Fibroblast of skin of right quadriceps (primary cell): ENCODE results near the gene CIBAR2.
A peak's percentile ranks its signal among the peaks of the same experiment; 100 is the strongest.

Source experiments
- DNase-seq: peaks from one replicate; pipeline ENCODE4 v3.0.0-alpha.2; 2013

Gene CIBAR2

DNA sequence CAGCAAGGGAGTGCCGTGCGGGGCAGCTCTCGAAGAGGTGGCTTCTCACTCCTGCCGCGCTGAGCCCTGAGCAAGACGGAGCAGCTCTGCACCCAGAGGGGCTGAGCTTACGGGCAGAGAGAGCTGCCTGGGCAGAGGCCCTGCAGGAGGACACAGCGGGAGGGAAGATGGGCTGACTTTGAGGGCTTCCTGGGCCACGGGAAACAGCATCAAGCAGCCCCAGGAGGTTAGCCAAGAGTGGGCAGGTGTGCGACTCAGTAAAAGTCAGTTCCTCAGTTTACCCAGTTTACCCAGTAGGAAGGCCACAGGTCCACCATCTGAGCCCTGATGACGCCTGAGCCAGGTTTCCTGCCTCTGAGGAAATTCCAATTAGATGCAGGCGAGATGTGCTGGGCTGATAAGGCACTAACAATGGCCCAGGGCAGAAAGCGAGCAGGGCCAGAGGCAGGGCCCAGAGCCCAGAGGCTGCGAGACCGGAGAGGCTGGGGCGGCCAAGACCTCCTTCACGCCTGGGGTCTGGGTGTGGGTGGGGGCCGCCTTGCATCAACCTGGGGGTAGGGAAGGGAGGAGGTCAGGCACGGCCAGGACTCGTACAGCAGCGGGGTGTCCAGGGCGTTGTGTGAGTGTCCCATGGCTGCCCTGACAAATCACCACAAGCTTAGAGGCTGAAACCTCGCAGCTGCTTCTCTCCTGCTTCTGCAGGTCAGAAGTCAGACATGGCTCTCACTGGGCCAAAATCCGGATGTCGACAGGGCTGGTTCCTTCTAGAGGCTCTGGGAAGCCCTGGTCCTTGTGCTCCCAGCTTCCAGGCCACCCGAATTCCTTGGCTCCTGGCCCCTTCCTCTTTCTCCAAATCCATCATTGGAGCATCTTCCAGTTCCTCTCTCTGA is 32.0 kb upstream of the CIBAR2 start:
- DNase-seq, result no peak

DNA sequence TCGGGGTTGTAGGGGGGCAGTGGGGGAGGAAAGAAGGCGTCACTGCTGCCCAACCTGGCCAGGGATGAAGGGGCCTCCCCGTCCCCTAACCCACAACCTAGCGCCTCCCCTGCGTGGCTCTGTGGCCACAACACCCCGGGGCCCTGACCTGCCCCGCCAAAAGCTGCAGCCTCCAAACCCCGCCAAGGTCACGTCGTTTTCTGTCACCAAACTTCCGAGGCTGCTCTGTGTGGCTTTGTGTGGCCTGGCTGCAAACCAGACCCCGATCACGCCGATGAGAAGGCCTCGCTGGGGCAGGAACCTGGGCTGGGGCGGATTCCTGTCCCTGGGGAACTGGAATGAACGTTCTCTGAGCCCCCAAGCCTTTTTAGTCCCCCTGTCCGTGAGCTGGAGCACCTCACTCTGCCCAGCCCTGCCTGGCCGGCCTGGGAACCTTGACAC is 30.5 kb upstream of the CIBAR2 start:
- DNase-seq, result no peak

DNA sequence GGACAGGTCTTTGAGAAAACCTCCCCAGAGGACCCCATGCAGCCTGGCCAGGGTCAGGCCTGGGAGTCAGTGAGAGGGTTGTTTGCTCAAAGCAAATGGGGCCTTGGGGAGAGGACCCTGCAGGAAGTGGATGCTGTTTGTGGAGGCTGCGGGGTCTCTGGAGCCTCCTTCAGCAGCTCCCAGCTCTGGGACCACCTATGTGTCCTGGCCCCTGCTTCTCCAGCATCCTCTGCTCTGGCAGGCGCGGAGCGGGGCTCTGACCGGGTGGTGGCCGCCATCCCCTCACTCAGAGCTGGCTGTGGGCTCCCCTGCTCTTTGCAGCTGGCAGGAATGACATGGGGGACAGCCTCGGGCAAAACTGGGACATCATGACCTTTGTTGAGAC is 29.8 kb upstream of the CIBAR2 start:
- DNase-seq, result no peak

DNA sequence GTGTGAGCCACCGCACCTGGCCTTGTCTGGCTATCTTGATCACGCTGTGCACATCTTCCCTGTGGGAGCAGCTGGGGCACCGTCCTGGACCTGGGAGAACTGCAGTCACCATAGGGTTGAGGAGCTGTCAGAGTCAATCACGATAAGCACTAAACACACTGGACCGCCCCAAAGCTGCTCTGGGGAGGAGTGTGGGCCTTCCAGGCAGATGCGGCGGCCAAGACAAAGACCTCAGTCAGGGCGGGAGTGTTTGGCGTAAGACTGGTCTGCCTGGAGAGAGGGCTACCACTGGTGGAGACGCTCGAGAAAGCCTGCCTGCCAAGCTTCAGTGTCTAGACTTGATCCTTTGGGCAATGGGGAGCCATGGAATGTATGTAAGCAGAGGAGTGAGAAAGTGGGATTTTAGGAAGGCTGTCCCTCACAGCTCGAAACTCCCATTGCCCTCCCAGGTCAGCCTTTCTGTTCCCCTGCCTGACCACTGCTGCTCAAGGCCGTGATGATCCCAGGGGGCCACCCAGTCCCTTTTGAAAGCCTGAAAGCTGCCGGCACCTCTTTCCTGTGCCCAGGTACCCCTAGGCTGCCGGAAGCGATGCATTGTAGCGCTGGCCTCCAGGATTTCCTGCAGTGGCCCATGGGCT is 29.3 kb upstream of the CIBAR2 start:
- no peak for DNase-seq

DNA sequence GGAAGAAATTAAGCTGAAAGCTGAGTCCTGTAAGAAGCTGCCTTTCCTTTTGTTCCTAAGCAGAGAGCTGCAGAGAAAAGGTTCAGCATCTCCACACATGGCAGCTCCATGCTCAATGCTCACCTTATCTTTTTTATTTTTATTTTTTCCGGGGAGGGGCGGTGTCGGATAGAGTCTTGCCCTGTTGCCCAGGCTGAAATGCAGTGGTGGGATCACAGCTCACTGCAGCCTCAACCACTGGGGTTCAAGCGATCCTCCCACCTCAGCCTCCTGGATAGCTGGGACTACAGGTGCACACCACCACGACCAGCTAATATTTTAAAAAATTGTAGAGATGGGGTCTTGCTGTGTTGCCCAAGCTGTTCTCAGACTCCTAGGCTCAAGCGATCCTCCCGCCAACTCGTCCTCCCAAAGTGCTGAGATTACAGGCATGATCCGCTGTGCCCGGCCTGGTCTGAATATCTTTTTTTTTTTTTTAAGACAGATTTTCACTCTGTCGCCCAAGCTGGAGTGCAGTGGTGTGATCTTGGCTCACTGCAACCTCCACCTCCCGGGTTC is 28.3 kb upstream of the CIBAR2 start:
- DNase-seq, result no peak

DNA sequence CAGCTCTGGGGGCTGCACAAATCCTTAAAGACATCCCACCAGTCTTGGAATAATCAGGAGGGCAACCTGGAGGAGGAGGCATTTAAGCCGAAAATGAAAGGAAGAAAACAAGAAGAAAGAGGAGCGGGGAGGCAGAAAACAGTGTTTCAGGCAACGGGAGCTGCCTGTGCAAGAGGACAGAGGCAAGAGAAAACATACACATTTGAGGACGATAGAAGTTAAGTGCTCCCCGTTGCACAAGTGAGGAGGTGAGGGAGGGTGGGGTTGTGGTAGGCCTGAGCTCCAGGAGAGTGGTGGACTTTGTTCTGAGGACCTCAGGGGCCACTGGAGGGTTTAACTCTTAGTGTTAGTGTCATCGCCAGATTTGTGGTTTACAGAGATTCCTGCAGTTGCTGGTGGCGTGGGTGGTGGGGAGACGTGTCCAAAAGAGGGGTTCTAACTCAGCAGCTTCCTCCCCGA is 27.6 kb upstream of the CIBAR2 start:
- DNase-seq, result no peak

DNA sequence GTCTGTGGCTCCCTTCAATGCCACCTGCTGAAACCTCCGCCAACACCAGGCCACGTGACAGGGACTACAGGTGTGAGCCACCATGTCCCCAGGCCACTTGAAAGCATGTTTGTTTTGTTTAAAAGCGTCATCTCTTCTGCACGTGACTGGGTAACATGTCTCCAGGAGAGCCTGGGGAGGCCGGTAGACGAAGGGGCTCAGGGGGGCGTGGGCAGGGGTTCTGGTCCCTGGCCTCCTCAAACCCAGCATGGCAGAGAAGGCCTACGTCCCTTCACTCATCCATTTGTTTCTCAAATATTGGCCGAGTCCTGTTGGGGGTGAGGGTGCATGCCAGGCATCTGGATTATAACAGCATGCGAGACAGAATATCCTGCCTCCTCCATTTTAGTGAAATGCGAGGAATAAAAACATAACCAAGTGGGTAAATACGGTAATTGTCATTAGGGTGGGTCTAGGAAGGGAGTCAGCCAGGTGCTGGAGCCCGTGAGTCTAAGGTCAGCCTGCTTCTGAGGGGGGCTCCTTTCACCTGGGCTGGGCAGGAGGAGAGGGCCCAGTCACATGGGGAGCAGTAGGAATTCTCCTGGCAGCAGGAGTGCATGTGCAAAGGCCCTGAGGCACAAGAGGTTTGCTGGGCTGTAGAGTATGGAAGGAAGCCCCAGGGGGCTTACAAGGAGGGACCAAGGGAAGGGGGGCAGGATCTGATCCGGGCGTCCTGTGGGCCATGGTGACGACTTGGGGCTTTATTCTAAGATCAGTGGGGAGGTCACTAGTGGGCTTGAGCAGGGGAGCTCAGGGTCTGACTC is 26.8 kb upstream of the CIBAR2 start:
- no peak for DNase-seq

DNA sequence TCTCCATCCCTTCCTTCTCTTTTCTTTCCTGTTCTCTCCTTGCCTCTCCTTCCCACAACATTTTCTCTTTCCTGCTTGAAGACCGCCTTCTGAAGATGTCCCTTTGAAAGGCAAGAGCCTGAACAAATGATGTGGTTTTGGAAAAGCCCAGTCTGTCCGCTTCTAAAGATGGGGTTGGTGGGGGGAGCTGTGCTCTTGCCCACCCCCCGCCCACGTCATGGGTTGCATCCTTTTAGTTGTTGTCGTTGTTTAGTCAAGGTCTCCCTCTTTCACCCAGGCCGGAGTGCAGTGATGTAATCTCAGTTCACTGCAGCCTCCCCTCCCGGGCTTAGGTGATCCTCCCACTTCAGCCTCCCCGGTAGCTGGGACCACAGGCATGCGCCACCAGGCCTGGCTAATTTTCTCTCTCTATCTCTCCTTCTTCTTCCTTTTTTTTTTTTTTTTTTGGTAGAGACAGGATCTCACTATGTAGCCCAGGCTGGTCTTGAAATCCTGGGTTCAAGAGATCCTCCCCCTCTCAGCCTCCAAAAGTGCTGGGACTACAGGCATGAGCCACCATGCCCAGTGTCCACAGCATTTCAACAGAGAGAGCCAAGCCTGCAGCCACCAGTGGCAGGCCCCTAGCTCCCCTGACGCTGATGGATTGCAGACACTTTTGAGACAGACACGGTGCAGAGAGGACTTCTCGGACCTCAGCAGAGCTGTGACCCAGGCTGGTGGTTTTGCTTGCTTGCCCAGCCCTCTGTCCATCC is 26.0 kb upstream of the CIBAR2 start:
- no peak for DNase-seq

DNA sequence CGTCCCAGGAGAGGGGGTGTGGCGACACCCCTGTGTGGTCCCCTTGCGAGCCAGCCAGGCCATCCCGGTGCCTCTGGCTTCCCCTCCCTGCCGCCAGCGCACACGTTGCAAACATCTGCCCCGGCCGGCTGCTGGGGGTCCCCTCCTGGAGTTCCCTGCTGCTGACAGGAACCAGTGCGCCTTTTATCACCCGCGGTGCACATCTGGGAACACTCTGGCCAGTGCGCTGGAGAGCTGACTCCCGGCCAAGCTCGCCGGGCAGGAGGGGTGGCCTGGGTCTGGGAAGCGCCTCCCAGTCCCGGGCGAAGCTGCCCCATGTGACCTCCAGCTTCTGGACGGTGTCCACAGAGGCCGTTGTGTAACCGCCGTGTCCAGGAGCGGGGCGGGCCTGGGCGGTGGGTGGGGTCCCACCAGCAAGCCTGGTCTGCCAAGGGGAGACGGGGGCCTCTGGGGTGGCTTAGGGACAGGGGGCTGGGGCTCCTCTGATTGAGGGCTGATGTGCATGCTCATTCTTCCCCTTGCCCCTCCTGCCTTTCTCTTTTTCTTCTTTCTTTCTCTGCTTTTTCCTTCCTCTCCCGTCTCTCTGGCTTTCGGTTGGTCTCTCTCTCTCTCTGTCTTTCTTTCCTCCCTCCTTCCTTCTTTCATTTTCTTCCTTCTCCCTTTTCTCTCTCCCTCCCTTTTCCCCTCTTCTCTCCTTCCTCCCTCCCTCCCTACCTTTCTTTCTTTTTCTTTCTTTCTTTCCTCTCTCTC is 25.2 kb upstream of the CIBAR2 start:
- DNase-seq, result peak; percentile 62

DNA sequence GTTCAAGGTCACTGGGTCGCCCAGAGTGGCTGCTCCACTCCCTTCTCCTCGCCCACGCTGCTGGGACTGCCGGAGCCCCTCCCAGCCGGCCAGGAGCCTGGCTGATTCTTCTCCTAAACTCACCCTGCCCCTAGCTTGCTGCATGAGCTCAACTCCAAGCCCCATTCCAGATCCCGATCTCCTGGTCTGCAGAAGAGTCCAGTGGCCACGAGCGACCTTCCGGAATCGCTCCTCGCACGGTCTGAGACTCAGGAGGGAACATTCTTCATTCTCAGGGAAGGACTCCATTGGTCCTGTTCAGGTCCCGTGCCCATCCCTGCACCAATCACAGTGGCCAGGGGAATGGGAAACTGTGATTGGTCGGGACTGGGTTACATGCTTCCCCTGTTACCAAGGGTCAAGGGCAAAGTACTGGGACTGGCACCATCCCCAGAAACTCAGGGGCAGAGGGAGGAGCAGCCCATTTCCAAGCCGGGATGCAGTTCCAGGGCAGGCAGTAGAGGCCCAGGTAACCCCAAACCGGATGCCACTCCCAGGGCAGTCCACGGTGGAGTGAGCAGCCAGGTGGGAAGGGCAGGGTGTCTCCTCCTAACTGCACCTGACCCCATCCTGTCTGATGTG is 24.5 kb upstream of the CIBAR2 start:
- DNase-seq, result no peak

DNA sequence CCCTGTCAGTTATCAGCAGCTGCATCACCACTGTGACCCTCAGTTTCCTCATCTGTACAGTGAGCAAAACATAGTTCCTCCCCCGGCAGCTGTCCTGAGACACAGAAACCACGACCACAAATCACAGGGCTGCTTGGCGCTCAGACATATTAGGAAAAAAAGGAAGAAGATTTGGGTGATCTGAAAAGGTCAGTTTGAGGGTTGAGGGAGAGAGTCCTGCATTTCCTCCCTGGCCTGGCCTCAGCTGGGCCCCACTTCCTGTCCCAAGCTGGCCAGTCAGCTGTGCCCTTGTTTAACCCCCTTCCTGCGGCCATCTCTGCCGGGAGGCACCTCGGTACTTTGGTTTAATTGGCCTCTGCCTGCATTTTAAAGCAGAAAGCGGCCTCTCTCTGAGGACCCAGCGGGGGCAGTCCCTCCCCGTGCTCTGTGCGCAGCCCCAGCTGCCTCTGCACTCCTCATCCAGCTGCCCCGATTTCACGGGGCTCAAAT is 24.0 kb upstream of the CIBAR2 start:
- no peak for DNase-seq

DNA sequence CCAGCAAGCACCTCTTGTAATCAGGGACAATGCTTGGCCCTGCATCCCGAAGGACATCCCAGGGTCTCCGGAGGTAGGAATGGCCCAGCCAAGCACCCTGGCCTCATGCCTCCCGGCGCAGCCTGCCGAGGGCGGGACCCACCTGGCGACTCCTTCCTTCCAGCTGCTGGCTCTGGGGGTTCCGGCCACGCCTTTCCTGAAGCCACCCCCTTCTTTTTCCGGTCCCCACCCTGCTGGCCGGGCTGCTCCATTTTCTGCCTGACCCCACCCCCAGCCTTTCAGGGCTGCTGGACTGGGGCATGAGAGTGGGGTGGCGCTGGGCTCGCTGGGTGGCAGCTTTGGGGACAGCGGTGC is 22.5 kb upstream of the CIBAR2 start:
- DNase-seq, result no peak

DNA sequence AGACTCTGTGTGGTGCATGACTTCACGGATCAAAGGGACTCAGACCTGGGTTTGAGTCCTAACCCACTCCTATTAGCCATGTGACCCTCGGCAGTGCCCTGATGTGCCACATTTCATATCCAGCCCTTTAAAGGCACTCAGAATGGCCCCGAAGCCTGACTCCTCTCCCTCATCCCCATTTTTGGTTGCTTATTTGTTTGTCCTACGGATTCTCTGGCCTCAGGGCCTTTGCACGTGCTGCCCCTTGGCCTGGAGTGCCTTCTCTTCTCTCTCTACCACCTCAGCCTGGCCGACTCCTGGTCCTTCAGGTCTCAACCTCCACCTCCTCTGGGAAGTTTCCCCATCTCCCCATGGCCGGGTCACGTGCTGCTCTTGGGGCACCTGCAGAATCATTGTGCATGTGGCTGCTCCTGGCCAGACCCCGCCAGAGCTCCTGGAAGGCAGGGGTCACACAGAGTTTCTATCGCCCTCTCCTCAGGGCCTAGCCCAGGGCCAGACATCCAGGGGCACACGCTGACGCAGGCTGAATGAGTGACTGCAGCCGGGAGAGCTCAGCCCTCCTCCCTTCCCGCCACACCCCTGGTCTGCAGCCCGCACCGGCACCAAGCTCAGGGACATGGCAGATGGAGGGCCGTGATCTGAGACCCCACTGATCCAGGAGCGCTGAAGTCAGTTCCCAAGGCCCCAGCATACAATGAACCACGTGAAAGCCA is 22.0 kb upstream of the CIBAR2 start:
- no peak for DNase-seq

DNA sequence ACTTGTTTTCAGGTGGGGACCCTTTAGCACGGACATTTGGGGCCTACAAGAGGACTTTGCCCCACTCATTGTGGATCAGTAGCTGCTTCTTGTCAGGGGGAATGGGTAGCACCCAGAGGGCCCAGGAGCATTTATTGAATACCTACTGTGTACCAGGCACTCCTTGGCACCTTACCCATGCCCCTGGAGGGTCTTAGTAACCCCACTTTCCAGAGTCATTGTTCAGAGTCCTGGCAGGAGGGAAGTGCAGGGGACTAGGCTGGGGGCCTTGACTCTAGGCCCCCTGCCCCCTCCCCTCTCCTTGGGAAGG is 21.0 kb upstream of the CIBAR2 start:
- DNase-seq, result no peak

DNA sequence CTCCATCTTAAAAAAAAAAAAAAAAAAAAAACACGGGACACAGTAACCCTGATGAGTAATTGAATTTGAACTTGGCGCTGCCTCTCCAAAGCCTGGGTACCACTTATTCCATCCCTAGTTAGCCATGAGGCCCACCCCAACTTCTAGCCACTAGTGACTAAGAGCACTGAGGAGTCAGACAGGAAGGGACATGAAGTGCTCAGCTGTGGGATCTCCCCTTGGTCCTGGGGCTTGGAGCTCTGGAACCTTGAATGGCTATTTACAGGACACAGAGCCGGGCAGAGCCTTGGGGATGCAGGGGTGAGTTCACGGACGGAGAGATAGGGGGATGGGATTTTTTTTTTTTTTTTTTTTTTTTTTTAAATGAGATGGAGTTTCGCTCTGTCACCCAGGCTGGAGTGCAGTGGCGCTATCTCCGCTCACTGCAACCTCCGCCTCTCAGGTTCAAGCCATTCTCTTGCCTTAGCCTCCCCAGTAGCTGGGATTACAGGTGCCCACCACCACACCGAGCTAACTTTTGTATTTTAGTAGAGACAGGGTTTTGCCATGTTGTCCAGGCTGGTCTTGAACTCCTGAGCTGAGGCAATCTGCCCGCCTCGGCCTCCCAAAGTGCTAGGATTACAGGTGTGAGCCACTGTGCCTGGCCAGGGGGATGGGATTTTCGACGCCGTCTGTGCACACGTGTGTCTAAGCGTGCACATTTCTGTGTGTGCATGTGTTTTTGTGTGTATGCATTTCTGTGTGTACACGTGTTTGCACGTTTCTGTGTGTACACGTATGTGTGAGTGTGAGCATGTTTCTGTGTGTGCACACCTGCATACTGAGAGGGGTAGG is 20.4 kb upstream of the CIBAR2 start:
- DNase-seq, result no peak

DNA sequence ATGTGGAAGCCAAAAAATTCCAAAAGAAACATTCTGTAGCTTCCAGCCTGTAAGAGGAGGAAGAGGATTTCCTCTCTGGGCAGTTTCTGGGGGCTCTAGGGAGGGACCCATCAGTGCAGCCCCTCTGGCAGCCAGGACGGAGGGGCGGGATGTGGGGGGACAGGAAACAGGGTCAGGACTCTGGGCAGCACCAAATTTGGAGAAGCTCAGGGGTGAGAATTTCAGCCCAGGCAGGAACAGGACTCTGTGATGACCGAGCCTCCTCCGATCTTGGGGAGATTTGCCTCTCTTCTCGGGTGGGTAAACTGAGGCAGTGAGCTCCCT is 18.4 kb upstream of the CIBAR2 start:
- DNase-seq, result no peak

DNA sequence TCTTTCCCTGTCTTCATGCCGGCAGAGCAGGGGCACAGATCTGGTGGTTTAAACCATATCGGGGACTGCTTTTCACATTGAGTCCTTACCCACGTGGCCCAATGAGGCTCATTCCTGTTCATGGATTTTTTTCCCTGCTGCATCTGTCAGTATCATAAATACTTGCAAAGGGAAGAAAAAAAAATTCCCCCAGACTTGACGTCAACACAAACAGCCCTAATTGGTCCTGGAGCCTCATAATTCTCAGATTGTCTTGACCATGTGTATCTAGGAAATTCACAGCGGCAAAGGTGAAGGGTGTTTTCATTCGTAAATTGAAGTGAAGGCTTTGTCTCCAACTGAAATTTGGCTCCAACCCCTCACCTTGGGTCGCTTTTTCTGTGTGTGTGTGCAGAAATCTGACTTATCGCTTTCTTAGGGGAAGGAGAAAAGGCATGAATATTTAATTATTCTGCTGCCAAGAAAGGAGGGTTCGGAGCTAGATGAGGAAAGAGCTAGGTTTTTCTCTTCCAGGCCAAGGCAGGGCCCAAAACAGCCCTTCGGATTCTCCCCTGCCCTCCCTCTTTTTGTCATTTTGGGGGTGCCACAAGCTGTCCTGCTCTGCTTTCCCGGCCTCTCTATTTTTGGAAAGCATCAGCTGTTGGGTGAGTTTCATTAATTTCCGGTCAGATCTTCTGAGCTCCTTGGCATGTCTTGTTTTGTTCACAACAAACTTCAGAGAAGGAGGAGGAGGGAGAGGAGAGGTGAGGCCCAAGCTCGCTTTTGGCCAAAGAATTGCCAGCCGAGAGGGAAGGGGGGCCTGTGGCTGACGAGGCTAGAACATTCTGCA is 17.8 kb upstream of the CIBAR2 start:
- peak; percentile 76 for DNase-seq

DNA sequence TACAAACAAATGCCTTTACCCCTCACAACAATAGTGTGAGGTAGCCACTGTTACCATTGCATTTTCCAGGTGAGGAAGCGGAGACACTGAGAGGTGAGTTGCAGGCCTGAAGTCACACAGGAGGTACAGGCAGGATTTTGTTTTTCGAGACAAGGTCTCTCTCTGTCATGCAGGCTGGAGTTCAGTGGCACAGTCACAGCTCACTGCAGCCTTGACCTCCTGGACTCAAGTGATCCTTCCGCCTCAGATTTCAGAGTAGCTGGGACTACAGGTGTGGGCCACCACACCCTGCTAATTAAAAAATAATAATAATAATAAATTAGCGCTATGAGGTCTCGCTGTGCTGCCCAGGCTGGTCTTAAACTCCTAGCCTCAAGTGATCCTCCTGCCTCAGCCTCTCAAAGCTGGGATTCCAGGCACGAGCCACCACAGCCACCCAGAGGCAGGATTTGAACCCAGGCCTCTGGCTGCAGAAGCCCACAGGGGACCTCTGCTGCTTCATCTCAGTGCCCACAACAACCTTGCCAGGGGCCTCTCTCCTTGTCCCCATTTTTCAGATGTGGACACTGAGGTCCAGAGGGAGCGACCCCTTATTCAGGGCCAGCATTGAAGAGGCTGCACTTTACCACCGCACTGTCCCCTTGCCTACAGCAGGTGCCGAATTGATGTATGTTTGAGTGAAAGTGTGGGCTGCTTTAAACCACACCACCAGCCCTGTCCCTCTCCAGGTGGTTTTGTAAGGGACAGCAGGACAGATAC is 16.0 kb upstream of the CIBAR2 start:
- no peak for DNase-seq
